HepG2 (cell line): Measurements from ENCODE around the gene RAPGEF5. TPM values are rescaled to one million over a fixed set of nuclear protein-coding genes. Genes with fewer than 3 reads are reported as not detected.

Source experiments
- ATAC-seq: fragments of 200-7000 bp; cut with Tn5 transposase; 3 replicates; pipeline ENCODE4 v1.9.1; 2020; ENCODE audit warnings: mild to moderate bottlenecking, moderate library complexity
- BruUV-seq: library from RNA; stranded (reverse); fragments of 400-500 nt; replicated peaks from 2 replicates; lab custom pipeline; 2021; lab: Mats Ljungman, UMichigan
- CTCF ChIA-PET: fragments of 300-600 bp; formaldehyde crosslinking; extraction: SDS; loops from one replicate; lab custom pipeline; 2021; ENCODE audit warnings: low total read pairs, inconsistent platforms, low intra/inter-chr PET ratio; lab: Yijun Ruan, JAX
- POLR2A ChIA-PET: fragments of 350-600 bp; sonication (Branson Sonifier 250); formaldehyde crosslinking; loops from one replicate; lab custom pipeline; 2020; ENCODE audit warnings: antibody characterized with exemption, inconsistent platforms; lab: Yijun Ruan, JAX
- DNase-seq: peaks from one replicate; pipeline ENCODE4 v3.0.0-alpha.2; 2015; ENCODE audit warnings: low spot score
- FAIRE-seq: peaks from 3 replicates; lab custom pipeline; 2011; peaks lifted over from hg19 to GRCh38; lab: Jason Lieb, UNC
- H2AFZ ChIP-seq: one replicate; pipeline ENCODE4 v1.6.1; 2011; ENCODE audit warnings: low read length, inconsistent platforms
- H3K27ac ChIP-seq: fragments of 300-600 bp; 3 replicates; pipeline ENCODE4 v1.8.0; 2011; ENCODE audit warnings: mixed run types, mild to moderate bottlenecking, mixed read lengths, low read length, inconsistent platforms; ENCODE audit not compliant: insufficient read depth; ENCODE audit errors: extremely low read length
- H3K27me3 ChIP-seq, 2 experiments: fragments of 200-600 bp in 1 of 2; 2 replicates in 1 of 2; 3 replicates in 1 of 2; pipeline versions ENCODE4 v1.6.0 to v1.8.0; 2011; ENCODE audit warnings: low read length in 2 of 2, mild to moderate bottlenecking in 2 of 2, moderate library complexity in 2 of 2, inconsistent platforms in 1 of 2; ENCODE audit not compliant: insufficient read depth in 2 of 2, control insufficient read depth in 1 of 2
- H3K36me3 ChIP-seq, 2 experiments: fragments of 200-600 bp in 1 of 2; replicated peaks in 1 of 2; 2 replicates in 1 of 2; 3 replicates in 1 of 2; pipeline versions ENCODE4 v1.5.1 to v1.8.0; 2011; ENCODE audit warnings: low read length in 2 of 2, inconsistent platforms in 1 of 2; ENCODE audit not compliant: insufficient read depth in 2 of 2, control insufficient read depth in 1 of 2
- H3K4me1 ChIP-seq: 2 replicates; pipeline ENCODE4 v1.5.1; 2012; ENCODE audit warnings: low read length, inconsistent platforms; ENCODE audit not compliant: insufficient read depth
- H3K4me2 ChIP-seq: 2 replicates; pipeline ENCODE4 v1.6.0; 2011; ENCODE audit warnings: low read depth, low read length, inconsistent platforms
- H3K4me3 ChIP-seq, 3 experiments: fragments of 200-600 bp in 1 of 3; sonication (generic), shearing (Covaris generic) in 1 of 3; replicated peaks in 1 of 3; 2 replicates each; pipeline ENCODE4 v1.5.1; 2011 to 2016; ENCODE audit warnings: low read length in 3 of 3, inconsistent platforms in 2 of 3, low read depth in 2 of 3, mild to moderate bottlenecking in 2 of 3, control low read depth in 1 of 3, mixed read lengths in 1 of 3; ENCODE audit not compliant: insufficient read depth in 1 of 3
- H3K79me2 ChIP-seq: one replicate; pipeline ENCODE4 v1.6.1; 2011; ENCODE audit warnings: low read length, inconsistent platforms; ENCODE audit not compliant: insufficient read depth
- H3K9ac ChIP-seq: 2 replicates; pipeline ENCODE4 v1.6.0; 2011; ENCODE audit warnings: mild to moderate bottlenecking, low read depth, low read length, inconsistent platforms; ENCODE audit not compliant: insufficient read depth
- H3K9me3 ChIP-seq: 2 replicates; pipeline ENCODE4 v1.5.1; 2012; ENCODE audit warnings: mild to moderate bottlenecking, low read length
- H4K20me1 ChIP-seq: 2 replicates; pipeline ENCODE4 v1.6.0; 2011; ENCODE audit warnings: inconsistent platforms, mild to moderate bottlenecking, low read length, moderate library complexity; ENCODE audit not compliant: insufficient read depth
- BATF2 ChIP-seq: sonication (generic); formaldehyde crosslinking; IDR thresholded peaks from 2 replicates; pipeline ENCODE4 v1.8.0; 2022; ENCODE audit warnings: mild to moderate bottlenecking, missing genetic modification reagents, moderate library complexity
- FIP1L1 ChIP-seq: fragments of 200-400 bp; formaldehyde crosslinking; IDR thresholded peaks from 2 replicates; pipeline ENCODE4 v1.6.1; 2018; ENCODE audit warnings: low read depth, mild to moderate bottlenecking, low read length, moderate library complexity, borderline replicate concordance; ENCODE audit not compliant: insufficient read depth
- HOXA5 ChIP-seq: sonication (generic); formaldehyde crosslinking; IDR thresholded peaks from 2 replicates; pipeline ENCODE4 v1.4.0; 2020; ENCODE audit warnings: missing genetic modification reagents
- ONECUT2 ChIP-seq: sonication (generic); formaldehyde crosslinking; IDR thresholded peaks from 2 replicates; pipeline ENCODE4 v1.4.0; 2020; ENCODE audit warnings: missing genetic modification reagents
- PATZ1 ChIP-seq: sonication (generic); formaldehyde crosslinking; IDR thresholded peaks from 2 replicates; pipeline ENCODE4 v1.4.0; 2020; ENCODE audit warnings: missing genetic modification reagents
- PRPF4 ChIP-seq: fragments of 200-400 bp; formaldehyde crosslinking; IDR thresholded peaks from 2 replicates; pipeline ENCODE4 v1.6.1; 2016; ENCODE audit warnings: low read length, low read depth; ENCODE audit not compliant: poor library complexity, severe bottlenecking
- SALL1 ChIP-seq: sonication (generic); formaldehyde crosslinking; IDR thresholded peaks from 2 replicates; pipeline ENCODE4 v1.8.0; 2022; ENCODE audit warnings: mild to moderate bottlenecking, missing genetic modification reagents
- SNAPC2 ChIP-seq: sonication (generic); formaldehyde crosslinking; IDR thresholded peaks from 2 replicates; pipeline ENCODE4 v1.8.1; 2022; ENCODE audit warnings: mild to moderate bottlenecking, missing genetic modification reagents
- SOX6 ChIP-seq, 2 experiments: fragments of 450-650 bp in 1 of 2; sonication (generic) in 1 of 2; formaldehyde crosslinking in 1 of 2; IDR thresholded peaks; 2 replicates each; pipeline versions ENCODE4 v1.4.0 to v1.6.1; 2017 to 2020; ENCODE audit warnings: antibody characterized with exemption in 1 of 2, mild to moderate bottlenecking in 1 of 2, missing genetic modification reagents in 1 of 2
- SPEN ChIP-seq: sonication (generic); formaldehyde crosslinking; IDR thresholded peaks from 2 replicates; pipeline ENCODE4 v1.5.1; 2020; ENCODE audit warnings: low read depth, mild to moderate bottlenecking, missing genetic modification reagents
- TRIM22 ChIP-seq: fragments of 450-650 bp; IDR thresholded peaks from 2 replicates; pipeline ENCODE4 v1.6.1; 2017
- ZC3H13 ChIP-seq: sonication (generic); formaldehyde crosslinking; IDR thresholded peaks from 2 replicates; pipeline ENCODE4 v1.8.1; 2023; ENCODE audit warnings: mild to moderate bottlenecking, missing genetic modification reagents, moderate library complexity
- ZKSCAN1 ChIP-seq: fragments of 150-350 bp; IDR thresholded peaks from 2 replicates; pipeline ENCODE4 v1.6.1; 2014; ENCODE audit warnings: low read length
- ZNF383 ChIP-seq: sonication (generic); formaldehyde crosslinking; IDR thresholded peaks from 2 replicates; pipeline ENCODE4 v1.4.0; 2020; ENCODE audit warnings: missing genetic modification reagents, mild to moderate bottlenecking, borderline replicate concordance
- WGBS: methylation state at CpG from one replicate; pipeline ENCODE4 v1.1.6; 2017; ENCODE audit warnings: low lambda C conversion rate; 5-methylcytosine and 5-hydroxymethylcytosine counted together
- in situ Hi-C: cut with HindIII; loops from 2 replicates; pipeline ENCODE4 v1.10.0; 2017; ENCODE audit warnings: low pct_unique_long_range_greater_than_20kb; ENCODE audit not compliant: extremely low pct_ligation_motif_present
- intact Hi-C: fragments of 100-400 bp; cut with micrococcal nuclease; formaldehyde crosslinking; loops from one replicate; pipeline ENCODE4 v1.10.0; 2022; ENCODE audit not compliant: unreplicated experiment
- polyA plus RNA-seq, 8 experiments: library from polyadenylated mRNA; depleted of rRNA in 3 of 8; stranded (reverse) in 7 of 8; unstranded in 1 of 8; fragments of >200 nt; fragmentation: Illumina TruSeq in 4 of 8; extraction: Trizol in 4 of 8; gene quantifications; 2 replicates each; pipeline versions ENCODE4 v1.2.1 to v1.2.3, GENCODE V29; 2011 to 2016; ENCODE audit warnings: low read depth in 4 of 8, missing spikeins in 1 of 8, mixed read lengths in 1 of 8; ENCODE audit not compliant: insufficient read depth in 1 of 8
- total RNA-seq, 5 experiments: library from RNA; depleted of rRNA; stranded (reverse); fragments of >200 nt; fragmentation: Illumina TruSeq; extraction: Trizol; gene quantifications; 2 replicates each; pipeline ENCODE4 v1.2.3, GENCODE V29; 2016; ENCODE audit warnings: low read depth in 1 of 5

RAPGEF5 gene
- total and polyA plus RNA-seq, 2 of the 13 experiments (the other 11 are each of a cell fraction or from before 2014, with no cell fraction given): 17.1 to 23.4 TPM

- H3K9me3 ChIP-seq: no peaks in the 10 kb centered on the region
- BruUV-seq: no TSS peak
- FAIRE-seq: no peak
- DNase-seq: no peak
- H2AFZ ChIP-seq: no peak overlapping the region
- no peak overlapping the region for H3K4me2 ChIP-seq
- H3K27me3 ChIP-seq: no peaks in the 10 kb centered on the region
- ChIA-PET POLR2A (no interaction called here), CTCF (no interaction called here)
- in situ Hi-C loops (no loop called here), intact Hi-C loops (loop anchor here (10.0 kb wide), 1 partner anchor 131 kb away; no protein-coding TSS in a partner anchor)
- WGBS: 98% methylated on average over 2 of the region's 2 CpGs
- H3K9ac ChIP-seq: no peak overlapping the region
- peaks cover 97% of the 10 kb centered on the region for H4K20me1 ChIP-seq
- H3K36me3 ChIP-seq: peaks cover 2 to 8% of the 10 kb centered on the region in 2 experiments; a peak in 1 of 5 replicates
- TF ChIP-seq ZC3H13 (CRISPR knock-in tag) (no peak), ZKSCAN1 (no peak), PRPF4 (no peak), PATZ1 (CRISPR knock-in tag) (no peak), SNAPC2 (CRISPR knock-in tag) (no peak), SALL1 (CRISPR knock-in tag) (no peak), SOX6 (IDR thresholded peaks at IDR 0.05) (no peak), SOX6 (CRISPR knock-in tag; IDR thresholded peaks at IDR 0.05) (no peak), ZNF383 (no peak), TRIM22 (no peak), ONECUT2 (CRISPR knock-in tag) (no peak), FIP1L1 (no peak), HOXA5 (no peak), BATF2 (CRISPR knock-in tag) (no peak), SPEN (CRISPR knock-in tag) (no peak)
- no peak for ATAC-seq
- no peak overlapping the region for H3K27ac ChIP-seq
- no peak overlapping the region for H3K4me3 ChIP-seq
- H3K4me1 ChIP-seq: peaks cover 41% of the 10 kb centered on the region
- peaks cover 89% of the 10 kb centered on the region for H3K79me2 ChIP-seq
Measured at GRCh38 chr7:22323714-22324113, 33.2 kb downstream of the RAPGEF5 start.
